ENCODE results near the gene ZNF547. TPM values are rescaled to one million over a fixed set of nuclear protein-coding genes. Genes with fewer than 3 reads are reported as not detected.

The ZNF547 gene
- total and polyA plus RNA-seq, 2 experiments from 2014 or later = 1.1 to 4.9 TPM

DNA sequence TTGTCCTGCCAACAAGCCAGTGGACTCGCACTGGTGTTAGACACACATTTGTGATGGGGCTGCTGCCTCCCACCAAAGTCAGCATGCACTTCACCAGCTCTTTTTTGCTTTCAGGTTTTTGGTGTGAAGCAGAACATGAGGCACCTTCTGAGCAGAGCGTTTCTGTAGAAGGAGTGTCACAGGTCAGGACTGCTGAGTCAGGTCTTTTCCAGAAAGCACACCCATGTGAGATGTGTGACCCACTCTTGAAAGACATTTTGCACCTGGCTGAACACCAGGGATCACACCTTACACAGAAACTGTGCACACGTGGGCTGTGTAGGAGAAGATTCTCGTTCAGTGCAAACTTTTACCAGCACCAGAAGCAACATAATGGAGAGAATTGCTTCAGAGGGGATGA lies 7.4 kb upstream of the ZNF547 start (continued):
- TF ChIP-seq, protein P1, sequence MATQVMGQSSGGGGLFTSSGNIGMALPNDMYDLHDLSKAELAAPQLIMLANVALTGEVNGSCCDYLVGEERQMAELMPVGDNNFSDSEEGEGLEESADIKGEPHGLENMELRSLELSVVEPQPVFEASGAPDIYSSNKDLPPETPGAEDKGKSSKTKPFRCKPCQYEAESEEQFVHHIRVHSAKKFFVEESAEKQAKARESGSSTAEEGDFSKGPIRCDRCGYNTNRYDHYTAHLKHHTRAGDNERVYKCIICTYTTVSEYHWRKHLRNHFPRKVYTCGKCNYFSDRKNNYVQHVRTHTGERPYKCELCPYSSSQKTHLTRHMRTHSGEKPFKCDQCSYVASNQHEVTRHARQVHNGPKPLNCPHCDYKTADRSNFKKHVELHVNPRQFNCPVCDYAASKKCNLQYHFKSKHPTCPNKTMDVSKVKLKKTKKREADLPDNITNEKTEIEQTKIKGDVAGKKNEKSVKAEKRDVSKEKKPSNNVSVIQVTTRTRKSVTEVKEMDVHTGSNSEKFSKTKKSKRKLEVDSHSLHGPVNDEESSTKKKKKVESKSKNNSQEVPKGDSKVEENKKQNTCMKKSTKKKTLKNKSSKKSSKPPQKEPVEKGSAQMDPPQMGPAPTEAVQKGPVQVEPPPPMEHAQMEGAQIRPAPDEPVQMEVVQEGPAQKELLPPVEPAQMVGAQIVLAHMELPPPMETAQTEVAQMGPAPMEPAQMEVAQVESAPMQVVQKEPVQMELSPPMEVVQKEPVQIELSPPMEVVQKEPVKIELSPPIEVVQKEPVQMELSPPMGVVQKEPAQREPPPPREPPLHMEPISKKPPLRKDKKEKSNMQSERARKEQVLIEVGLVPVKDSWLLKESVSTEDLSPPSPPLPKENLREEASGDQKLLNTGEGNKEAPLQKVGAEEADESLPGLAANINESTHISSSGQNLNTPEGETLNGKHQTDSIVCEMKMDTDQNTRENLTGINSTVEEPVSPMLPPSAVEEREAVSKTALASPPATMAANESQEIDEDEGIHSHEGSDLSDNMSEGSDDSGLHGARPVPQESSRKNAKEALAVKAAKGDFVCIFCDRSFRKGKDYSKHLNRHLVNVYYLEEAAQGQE (IDR thresholded peaks at IDR 0.05; ENCODE audit: unreplicated experiment) = no peak
- no peak for TF ChIP-seq NANOG (IDR thresholded peaks at IDR 0.05; ENCODE audit: borderline replicate concordance)

DNA sequence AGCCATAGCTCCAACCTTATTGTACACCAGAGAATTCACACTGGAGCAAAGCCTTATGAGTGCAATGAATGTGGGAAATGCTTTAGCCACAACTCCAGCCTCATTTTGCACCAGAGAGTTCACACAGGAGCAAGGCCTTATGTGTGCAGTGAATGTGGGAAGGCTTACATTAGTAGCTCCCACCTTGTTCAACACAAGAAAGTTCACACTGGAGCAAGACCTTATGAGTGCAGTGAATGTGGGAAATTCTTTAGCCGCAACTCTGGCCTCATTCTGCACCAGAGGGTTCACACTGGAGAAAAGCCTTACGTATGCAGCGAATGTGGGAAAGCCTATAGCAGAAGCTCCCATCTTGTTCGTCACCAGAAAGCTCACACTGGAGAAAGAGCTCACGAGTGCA lies 5.9 kb upstream of the ZNF547 start:
- Histone ChIP-seq H3K36me3 (ENCODE audit: insufficient read depth) (no peaks in the 10 kb centered on the region; the same call in 1 of the 2 replicates), H3K79me2 (replicated peaks; ENCODE audit: insufficient read depth) (peaks cover 18% of the 10 kb centered on the region), H3K27ac (ENCODE audit: low read depth) (no peak overlapping the region), H3K9me2 (ENCODE audit: insufficient read depth) (no peaks in the 10 kb centered on the region), H3K4me1 (ENCODE audit: insufficient read depth) (no peaks in the 10 kb centered on the region), H4K20me1 (replicated peaks; ENCODE audit: insufficient read depth) (0 out of 2 replicates have a peak, but pooled peaks cover 2% of the 10 kb centered on the region), H3F3A (replicated peaks; ENCODE audit: low read depth) (no peaks in the 10 kb centered on the region), H3K4me2 (no peak overlapping the region), H3K27me3 (ENCODE audit: insufficient read depth) (no peaks in the 10 kb centered on the region), H3K4me3 (no peak overlapping the region), H2AFZ (no peak overlapping the region)
- Mint-ChIP-seq H3K9me3 (no peaks in the 10 kb centered on the region), H3K36me3 (ENCODE audit: low read depth) (peaks cover 42% of the 10 kb centered on the region), H3K27ac (no peak overlapping the region), H3K27me3 (ENCODE audit: insufficient read depth, low read depth, poor library complexity) (peaks cover 5% of the 10 kb centered on the region), H3K4me1 (peaks cover 4% of the 10 kb centered on the region; the same call in 2 of the 3 replicates), H3K4me3 (no peak overlapping the region)
- DNase-seq (ENCODE audit: low spot score) = no peak
- ATAC-seq = no peak
- TF ChIP-seq JUNB (IDR thresholded peaks at IDR 0.05; ENCODE audit: unreplicated experiment) = no peak
- TF ChIP-seq ZNF462 (CRISPR knock-in tag; IDR thresholded peaks at IDR 0.05) = no peak
- no peak for TF ChIP-seq STAT1 (IDR thresholded peaks at IDR 0.05; ENCODE audit: unreplicated experiment)
- no peak for TF ChIP-seq POLR2AphosphoS5 (IDR thresholded peaks at IDR 0.05; ENCODE audit: low read depth)
- no peak for TF ChIP-seq NANOG (IDR thresholded peaks at IDR 0.05; ENCODE audit: borderline replicate concordance)
- TF ChIP-seq, protein P2, sequence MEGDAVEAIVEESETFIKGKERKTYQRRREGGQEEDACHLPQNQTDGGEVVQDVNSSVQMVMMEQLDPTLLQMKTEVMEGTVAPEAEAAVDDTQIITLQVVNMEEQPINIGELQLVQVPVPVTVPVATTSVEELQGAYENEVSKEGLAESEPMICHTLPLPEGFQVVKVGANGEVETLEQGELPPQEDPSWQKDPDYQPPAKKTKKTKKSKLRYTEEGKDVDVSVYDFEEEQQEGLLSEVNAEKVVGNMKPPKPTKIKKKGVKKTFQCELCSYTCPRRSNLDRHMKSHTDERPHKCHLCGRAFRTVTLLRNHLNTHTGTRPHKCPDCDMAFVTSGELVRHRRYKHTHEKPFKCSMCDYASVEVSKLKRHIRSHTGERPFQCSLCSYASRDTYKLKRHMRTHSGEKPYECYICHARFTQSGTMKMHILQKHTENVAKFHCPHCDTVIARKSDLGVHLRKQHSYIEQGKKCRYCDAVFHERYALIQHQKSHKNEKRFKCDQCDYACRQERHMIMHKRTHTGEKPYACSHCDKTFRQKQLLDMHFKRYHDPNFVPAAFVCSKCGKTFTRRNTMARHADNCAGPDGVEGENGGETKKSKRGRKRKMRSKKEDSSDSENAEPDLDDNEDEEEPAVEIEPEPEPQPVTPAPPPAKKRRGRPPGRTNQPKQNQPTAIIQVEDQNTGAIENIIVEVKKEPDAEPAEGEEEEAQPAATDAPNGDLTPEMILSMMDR (conservative IDR thresholded peaks at IDR 0.05; ENCODE audit: low read depth in 2 of 2) = no peak
- TF ChIP-seq CREB1 (CRISPR knock-in tag; IDR thresholded peaks at IDR 0.05; ENCODE audit: low read depth) = no peak
- no peak for TF ChIP-seq ZNF114 (CRISPR knock-in tag; IDR thresholded peaks at IDR 0.05)
- TF ChIP-seq, protein P3, sequence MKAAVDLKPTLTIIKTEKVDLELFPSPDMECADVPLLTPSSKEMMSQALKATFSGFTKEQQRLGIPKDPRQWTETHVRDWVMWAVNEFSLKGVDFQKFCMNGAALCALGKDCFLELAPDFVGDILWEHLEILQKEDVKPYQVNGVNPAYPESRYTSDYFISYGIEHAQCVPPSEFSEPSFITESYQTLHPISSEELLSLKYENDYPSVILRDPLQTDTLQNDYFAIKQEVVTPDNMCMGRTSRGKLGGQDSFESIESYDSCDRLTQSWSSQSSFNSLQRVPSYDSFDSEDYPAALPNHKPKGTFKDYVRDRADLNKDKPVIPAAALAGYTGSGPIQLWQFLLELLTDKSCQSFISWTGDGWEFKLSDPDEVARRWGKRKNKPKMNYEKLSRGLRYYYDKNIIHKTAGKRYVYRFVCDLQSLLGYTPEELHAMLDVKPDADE (IDR thresholded peaks at IDR 0.05) = no peak
- TF ChIP-seq ZNF331 (CRISPR knock-in tag; IDR thresholded peaks at IDR 0.05; ENCODE audit: low read depth) = no peak

All from GM23338 (cell line).